ENCODE measurements around the gene MIF.

- TF ChIP-seq ARNTL (CRISPR knock-in tag; IDR thresholded peaks at IDR 0.05; ENCODE audit: borderline replicate concordance, low read depth): no peak
- TF ChIP-seq CSDC2 (CRISPR knock-in tag; IDR thresholded peaks at IDR 0.05): no peak
- no peak for TF ChIP-seq POU6F1 (CRISPR knock-in tag; IDR thresholded peaks at IDR 0.05; ENCODE audit: borderline replicate concordance, low read depth)
- no peak for TF ChIP-seq PPARA (CRISPR knock-in tag; IDR thresholded peaks at IDR 0.05; ENCODE audit: borderline replicate concordance)
- no peak for TF ChIP-seq PATZ1 (CRISPR knock-in tag; IDR thresholded peaks at IDR 0.05; ENCODE audit: borderline replicate concordance)
Observed at GRCh38 chr22:23898006-23898974, 4.1 kb downstream of the MIF start.

All from SK-N-SH treated with all-trans-retinoic acid at 6 μM for 48 hours (cell line).